Spleen (tissue), 7 donors: ENCODE data around the gene PAFAH2.

ENCODE experiments used
- POLR2AphosphoS5 ChIP-seq, 3 donors: sonication (generic); formaldehyde crosslinking; IDR thresholded peaks; one replicate each; pipeline ENCODE4 v1.5.1; 2017; ENCODE audit warnings: antibody characterized with exemption in 3 of 3
- TF ChIP-seq, protein P1 (sequence below), 11 experiments: fragments of 200-600 bp in 7 of 11; fragments of 450-650 bp in 4 of 11; sonication (generic) in 4 of 11; IDR thresholded peaks in 8 of 11; conservative IDR thresholded peaks in 3 of 11; 1 replicate in 7 of 11; 2 replicates in 4 of 11; pipeline versions ENCODE4 v1.4.0 to v1.8.0; 2016 to 2021; ENCODE audit warnings: antibody characterized with exemption in 11 of 11, inconsistent platforms in 4 of 11, mild to moderate bottlenecking in 1 of 11
- donor health status: DM: no; HTN: no; CAD: no; lungs with moderate emphysema.
- donor health status: DM: no; HTN: no; CAD: no.
- donor health status: DM: no; HTN: no; CAD: no.

DNA sequence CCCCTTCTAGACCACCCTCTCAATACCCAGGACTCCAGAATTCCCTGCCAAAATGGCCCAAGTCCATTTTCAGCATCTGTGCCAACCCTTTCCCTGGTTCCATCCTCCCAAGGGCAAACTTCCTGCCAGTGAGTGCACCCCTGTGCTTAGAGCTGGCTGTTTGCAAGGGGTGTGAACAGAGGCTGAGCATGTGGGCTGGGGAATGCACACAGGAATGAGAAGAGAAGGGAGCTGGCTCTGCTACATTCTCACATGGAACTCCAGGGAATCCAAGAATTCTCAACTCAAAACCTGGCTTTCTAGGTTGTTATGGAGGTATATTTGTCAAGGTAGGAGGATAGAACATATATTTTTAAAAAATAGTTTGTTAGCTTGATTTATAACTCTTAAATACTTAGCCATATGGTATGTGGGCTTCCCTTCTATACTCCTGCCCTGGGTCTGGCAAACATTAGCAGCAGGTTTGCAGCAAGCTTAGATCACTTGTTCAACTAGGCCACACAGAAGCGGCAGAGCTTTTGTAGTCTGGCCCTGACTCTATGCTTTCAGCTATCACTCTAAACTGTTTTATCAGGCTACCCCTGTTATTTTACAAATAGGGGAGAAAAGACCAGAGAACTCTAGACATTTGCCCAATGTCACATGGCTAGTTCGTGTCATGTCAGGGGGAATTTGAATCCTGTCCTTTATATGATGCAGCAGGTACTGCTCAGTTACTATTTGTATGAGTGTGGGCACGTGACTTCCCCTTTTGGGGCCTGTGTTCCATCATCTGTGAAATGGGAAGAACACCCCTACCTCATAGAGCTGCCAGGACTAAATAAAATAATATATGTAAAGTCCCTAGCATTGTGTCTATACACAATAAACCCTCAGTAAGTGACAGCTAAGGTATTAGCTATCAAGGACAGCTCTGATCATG is 83.5 kb downstream of the PAFAH2 start:
- TF ChIP-seq, protein P1, sequence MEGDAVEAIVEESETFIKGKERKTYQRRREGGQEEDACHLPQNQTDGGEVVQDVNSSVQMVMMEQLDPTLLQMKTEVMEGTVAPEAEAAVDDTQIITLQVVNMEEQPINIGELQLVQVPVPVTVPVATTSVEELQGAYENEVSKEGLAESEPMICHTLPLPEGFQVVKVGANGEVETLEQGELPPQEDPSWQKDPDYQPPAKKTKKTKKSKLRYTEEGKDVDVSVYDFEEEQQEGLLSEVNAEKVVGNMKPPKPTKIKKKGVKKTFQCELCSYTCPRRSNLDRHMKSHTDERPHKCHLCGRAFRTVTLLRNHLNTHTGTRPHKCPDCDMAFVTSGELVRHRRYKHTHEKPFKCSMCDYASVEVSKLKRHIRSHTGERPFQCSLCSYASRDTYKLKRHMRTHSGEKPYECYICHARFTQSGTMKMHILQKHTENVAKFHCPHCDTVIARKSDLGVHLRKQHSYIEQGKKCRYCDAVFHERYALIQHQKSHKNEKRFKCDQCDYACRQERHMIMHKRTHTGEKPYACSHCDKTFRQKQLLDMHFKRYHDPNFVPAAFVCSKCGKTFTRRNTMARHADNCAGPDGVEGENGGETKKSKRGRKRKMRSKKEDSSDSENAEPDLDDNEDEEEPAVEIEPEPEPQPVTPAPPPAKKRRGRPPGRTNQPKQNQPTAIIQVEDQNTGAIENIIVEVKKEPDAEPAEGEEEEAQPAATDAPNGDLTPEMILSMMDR (IDR thresholded peaks at IDR 0.05 in 8 of 11, conservative IDR thresholded peaks at IDR 0.05 in 3 of 11) = no peak
- no peak for TF ChIP-seq POLR2AphosphoS5 (IDR thresholded peaks at IDR 0.05)
